Activated CD4-positive, alpha-beta T cell treated with anti-CD3 and anti-CD28 coated beads for 4 hours (primary cell): ENCODE data around the gene PRRT1B.
A peak's percentile ranks its signal among the peaks of the same experiment; 100 is the strongest.
"Not testable (repeated sequence)": the region's sequence is repeated elsewhere in the genome, so short reads cannot be mapped to it uniquely, and the experiment has no call there.

Experiments
- DNase-seq, 2 donors: peaks; one replicate each; pipeline ENCODE4 v3.0.0-alpha.2; 2020

Gene PRRT1B

GRCh38 chr9:131545003-131545785 is at the start of gene PRRT1B:
Gene PRRT1B (plus strand): TSS chr9:131545523. CDS start chr9:131545616, 93 bp downstream.
- no peak for DNase-seq

- no peak for DNase-seq
These were observed 49.5 kb upstream of the PRRT1B start for GRCh38 chr9:131495785-131496184.

- no peak for DNase-seq
These were observed 48.4 kb upstream of the PRRT1B start for GRCh38 chr9:131496844-131497405.

GRCh38 chr9:131499254-131499767 is 46.0 kb upstream of the PRRT1B start:
- DNase-seq = no peak

- DNase-seq = peak; percentile 66 to 72
These were observed 44.9 kb upstream of the PRRT1B start for GRCh38 chr9:131500377-131500776.

GRCh38 chr9:131500939-131501541 is 44.3 kb upstream of the PRRT1B start:
- DNase-seq = peak; percentile 47 to 54

GRCh38 chr9:131502781-131503625 is 42.3 kb upstream of the PRRT1B start, which contains the start of gene POMT1:
Gene POMT1 (plus strand): TSS chr9:131502918. CDS start chr9:131504219, 1,301 bp downstream.
- peak; percentile 87 to 90 for DNase-seq

- DNase-seq = peak; percentile 54
These were observed 41.5 kb upstream of the PRRT1B start for GRCh38 chr9:131503626-131504465.

- DNase-seq = no peak
These were observed 40.3 kb upstream of the PRRT1B start for GRCh38 chr9:131505012-131505411.

GRCh38 chr9:131511416-131511815 is 33.9 kb upstream of the PRRT1B start:
- DNase-seq = no peak

- no peak for DNase-seq
These were observed 33.4 kb upstream of the PRRT1B start for GRCh38 chr9:131511880-131512279.

- DNase-seq = no peak
These were observed 32.1 kb upstream of the PRRT1B start for GRCh38 chr9:131513177-131513576.

- DNase-seq = not testable (repeated sequence)
These were observed 29.7 kb upstream of the PRRT1B start for GRCh38 chr9:131515559-131516031.

- DNase-seq = no peak
These were observed 29.2 kb upstream of the PRRT1B start for GRCh38 chr9:131516100-131516499.

- DNase-seq = no peak
These were observed 28.4 kb upstream of the PRRT1B start for GRCh38 chr9:131516930-131517329.

GRCh38 chr9:131517761-131518190 is 27.5 kb upstream of the PRRT1B start:
- no peak for DNase-seq

GRCh38 chr9:131518553-131518952 is 26.8 kb upstream of the PRRT1B start:
- no peak for DNase-seq

- DNase-seq = no peak
These were observed 24.8 kb upstream of the PRRT1B start for GRCh38 chr9:131520503-131520902.

GRCh38 chr9:131521203-131521602 is 24.1 kb upstream of the PRRT1B start:
- no peak for DNase-seq

- no peak for DNase-seq
These were observed 23.5 kb upstream of the PRRT1B start for GRCh38 chr9:131521822-131522221.

GRCh38 chr9:131522257-131523085 is 22.9 kb upstream of the PRRT1B start:
- no peak for DNase-seq
